ENCODE results near the gene ATP6V1F. TPM values are rescaled to one million over a fixed set of nuclear protein-coding genes. Genes with fewer than 3 reads are reported as not detected.

The ATP6V1F gene
- polyA plus RNA-seq, 3 donors: 232 to 280 (median 269) TPM

GRCh38 chr7:128913870-128914565, 51.4 kb downstream of the ATP6V1F start:
- DNase-seq: no peak

- DNase-seq: no peak
Measured at GRCh38 chr7:128914566-128915151, 52.0 kb downstream of the ATP6V1F start.

GRCh38 chr7:128915271-128915819, 52.7 kb downstream of the ATP6V1F start:
- DNase-seq: no peak

Other genes with a start within 250 kb of the ATP6V1F start
- 1 to 10 TPM; 1.4 to 5.7 (median 3.4) TPM for gene GARIN1A, start 190.6 kb upstream of the ATP6V1F start, polyA plus RNA-seq (ENCODE audit: insufficient read length in 3 of 3)
- 100 to 1,000 TPM; 164 to 202 (median 184) TPM for gene CALU, start 123.5 kb upstream of the ATP6V1F start, polyA plus RNA-seq (ENCODE audit: insufficient read length in 3 of 3)
- 1 to 10 TPM; 1.2 to 1.9 (median 1.4) TPM for gene OPN1SW, start 87.1 kb upstream of the ATP6V1F start, polyA plus RNA-seq (ENCODE audit: insufficient read length in 3 of 3)
- gene CCDC136, start 70.9 kb upstream of the ATP6V1F start, polyA plus RNA-seq (ENCODE audit: insufficient read length in 3 of 3): 10 to 100 TPM; 17.2 to 27.0 (median 20.6) TPM
- gene FLNC, start 32.5 kb upstream of the ATP6V1F start, polyA plus RNA-seq (ENCODE audit: insufficient read length in 3 of 3): 10 to 100 TPM; 15.8 to 24.8 (median 18.6) TPM
- 10 to 100 TPM; 20.7 to 34.5 (median 32.4) TPM for gene KCP, start 47.9 kb downstream of the ATP6V1F start, polyA plus RNA-seq (ENCODE audit: insufficient read length in 3 of 3)
- 10 to 100 TPM; 11.4 to 14.8 (median 12.4) TPM for gene IRF5, start 75.1 kb downstream of the ATP6V1F start, polyA plus RNA-seq (ENCODE audit: insufficient read length in 3 of 3)
- 10 to 100 TPM; 44.7 to 49.3 (median 46.7) TPM for gene TNPO3, start 192.3 kb downstream of the ATP6V1F start, polyA plus RNA-seq (ENCODE audit: insufficient read length in 3 of 3)

Measured in renal pelvis (tissue), 4 donors.